ENCODE data around the gene SDK1.

Gene SDK1

GRCh38 chr7:3425087-3425486 is 124.0 kb downstream of the SDK1 start:
- no peak for DNase-seq

- no peak for DNase-seq
Observed at GRCh38 chr7:3426064-3426463, 125.0 kb downstream of the SDK1 start.

- DNase-seq, result peak; percentile 11
Observed at GRCh38 chr7:3427957-3428356, 126.9 kb downstream of the SDK1 start.

GRCh38 chr7:3429981-3430380 is 128.9 kb downstream of the SDK1 start:
- DNase-seq, result no peak

GRCh38 chr7:3430588-3430987 is 129.5 kb downstream of the SDK1 start:
- DNase-seq, result no peak

GRCh38 chr7:3431306-3431705 is 130.3 kb downstream of the SDK1 start:
- no peak for DNase-seq

GRCh38 chr7:3432911-3433310 is 131.9 kb downstream of the SDK1 start:
- DNase-seq, result no peak

GRCh38 chr7:3434611-3435010 is 133.6 kb downstream of the SDK1 start:
- DNase-seq, result no peak

- no peak for DNase-seq
Observed at GRCh38 chr7:3436112-3436511, 135.1 kb downstream of the SDK1 start.

- no peak for DNase-seq
Observed at GRCh38 chr7:3436746-3437145, 135.7 kb downstream of the SDK1 start.

- DNase-seq, result no peak
Observed at GRCh38 chr7:3437467-3437866, 136.4 kb downstream of the SDK1 start.

GRCh38 chr7:3438352-3438751 is 137.3 kb downstream of the SDK1 start:
- DNase-seq, result no peak

GRCh38 chr7:3439333-3440030 is 138.4 kb downstream of the SDK1 start:
- peak; percentile 18 for DNase-seq

GRCh38 chr7:3440509-3440908 is 139.5 kb downstream of the SDK1 start:
- DNase-seq, result no peak

- no peak for DNase-seq
Observed at GRCh38 chr7:3443716-3444115, 142.7 kb downstream of the SDK1 start.

GRCh38 chr7:3446786-3447185 is 145.7 kb downstream of the SDK1 start:
- no peak for DNase-seq

GRCh38 chr7:3451701-3452100 is 150.6 kb downstream of the SDK1 start:
- DNase-seq, result no peak

GRCh38 chr7:3453398-3453797 is 152.3 kb downstream of the SDK1 start:
- peak; percentile 23 for DNase-seq

- DNase-seq, result no peak
Observed at GRCh38 chr7:3455806-3456595, 154.9 kb downstream of the SDK1 start.

- DNase-seq, result no peak
Observed at GRCh38 chr7:3459111-3459510, 158.1 kb downstream of the SDK1 start.

- no peak for DNase-seq
Observed at GRCh38 chr7:3461923-3462322, 160.9 kb downstream of the SDK1 start.

GRCh38 chr7:3463696-3464095 is 162.6 kb downstream of the SDK1 start:
- no peak for DNase-seq

- peak; percentile 22 for DNase-seq
Observed at GRCh38 chr7:3464900-3465622, 164.0 kb downstream of the SDK1 start.

GRCh38 chr7:3466261-3466660 is 165.2 kb downstream of the SDK1 start:
- DNase-seq, result no peak
